ENCODE data around the gene THSD4.
"Not testable (repeated sequence)": the region's sequence is repeated elsewhere in the genome, so short reads cannot be mapped to it uniquely, and the experiment has no call there.

THSD4 gene

GRCh38 chr15:71312194-71312708 lies 197.0 kb downstream of the THSD4 start:
- in situ Hi-C loops (cut with HindIII; ENCODE audit: low sequenced_read_pairs) = no loop called here

- in situ Hi-C loops (cut with HindIII; ENCODE audit: low sequenced_read_pairs) = no loop called here
Observed at GRCh38 chr15:71312731-71313460, 197.6 kb downstream of the THSD4 start.

GRCh38 chr15:71313806-71314205 lies 198.5 kb downstream of the THSD4 start:
- in situ Hi-C loops (cut with HindIII; ENCODE audit: low sequenced_read_pairs) = no loop called here

GRCh38 chr15:71314956-71315537 lies 199.8 kb downstream of the THSD4 start:
- in situ Hi-C loops (cut with HindIII; ENCODE audit: low sequenced_read_pairs) = no loop called here

- in situ Hi-C loops (cut with HindIII; ENCODE audit: low sequenced_read_pairs) = no loop called here
Observed at GRCh38 chr15:71316911-71317310, 201.6 kb downstream of the THSD4 start.

GRCh38 chr15:71319424-71319823 lies 204.2 kb downstream of the THSD4 start:
- in situ Hi-C loops (cut with HindIII; ENCODE audit: low sequenced_read_pairs) = not testable (repeated sequence)

GRCh38 chr15:71319935-71320334 lies 204.7 kb downstream of the THSD4 start:
- in situ Hi-C loops (cut with HindIII; ENCODE audit: low sequenced_read_pairs) = loop anchor here (10.0 kb wide), 1 partner anchor 55 kb away; no protein-coding TSS in a partner anchor

- in situ Hi-C loops (cut with HindIII; ENCODE audit: low sequenced_read_pairs) = loop anchor here (10.0 kb wide), 1 partner anchor 58 kb away; no protein-coding TSS in a partner anchor
Observed at GRCh38 chr15:71323082-71323481, 207.8 kb downstream of the THSD4 start.

- in situ Hi-C loops (cut with HindIII; ENCODE audit: low sequenced_read_pairs) = loop anchor here (10.0 kb wide), 1 partner anchor 59 kb away; no protein-coding TSS in a partner anchor
Observed at GRCh38 chr15:71323584-71323983, 208.3 kb downstream of the THSD4 start.

GRCh38 chr15:71325481-71325880 lies 210.2 kb downstream of the THSD4 start:
- in situ Hi-C loops (cut with HindIII; ENCODE audit: low sequenced_read_pairs) = loop anchor here (10.0 kb wide), 1 partner anchor 61 kb away; no protein-coding TSS in a partner anchor

GRCh38 chr15:71328453-71328852 lies 213.2 kb downstream of the THSD4 start:
- in situ Hi-C loops (cut with HindIII; ENCODE audit: low sequenced_read_pairs) = loop anchor here (10.0 kb wide), 1 partner anchor 64 kb away; no protein-coding TSS in a partner anchor

- in situ Hi-C loops (cut with HindIII; ENCODE audit: low sequenced_read_pairs) = loop anchor here (10.0 kb wide), 1 partner anchor 64 kb away; no protein-coding TSS in a partner anchor
Observed at GRCh38 chr15:71329041-71329440, 213.8 kb downstream of the THSD4 start.

GRCh38 chr15:71329497-71330260 lies 214.4 kb downstream of the THSD4 start:
- in situ Hi-C loops (cut with HindIII; ENCODE audit: low sequenced_read_pairs) = loop anchor here (10.0 kb wide), 1 partner anchor 65 kb away; no protein-coding TSS in a partner anchor

GRCh38 chr15:71330638-71331162 lies 215.4 kb downstream of the THSD4 start:
- in situ Hi-C loops (cut with HindIII; ENCODE audit: low sequenced_read_pairs) = no loop called here

GRCh38 chr15:71331173-71331572 lies 215.9 kb downstream of the THSD4 start:
- in situ Hi-C loops (cut with HindIII; ENCODE audit: low sequenced_read_pairs) = no loop called here

GRCh38 chr15:71332431-71333004 lies 217.2 kb downstream of the THSD4 start:
- in situ Hi-C loops (cut with HindIII; ENCODE audit: low sequenced_read_pairs) = no loop called here

- in situ Hi-C loops (cut with HindIII; ENCODE audit: low sequenced_read_pairs) = no loop called here
Observed at GRCh38 chr15:71333136-71333700, 217.9 kb downstream of the THSD4 start.

- in situ Hi-C loops (cut with HindIII; ENCODE audit: low sequenced_read_pairs) = no loop called here
Observed at GRCh38 chr15:71333839-71334238, 218.6 kb downstream of the THSD4 start.

GRCh38 chr15:71334434-71334833 lies 219.2 kb downstream of the THSD4 start:
- in situ Hi-C loops (cut with HindIII; ENCODE audit: low sequenced_read_pairs) = no loop called here

GRCh38 chr15:71334873-71335272 lies 219.6 kb downstream of the THSD4 start:
- in situ Hi-C loops (cut with HindIII; ENCODE audit: low sequenced_read_pairs) = no loop called here

Data from endothelial cell of hepatic sinusoid (primary cell).